GM19193 (cell line): ENCODE results near the gene PSMB3.

ENCODE experiments used
- POLR2A ChIP-seq: IDR thresholded peaks from 4 replicates; pipeline ENCODE4 v1.6.1; 2011; ENCODE audit not compliant: insufficient read depth, insufficient read length; ENCODE audit errors: extremely low read depth

The PSMB3 gene

DNA sequence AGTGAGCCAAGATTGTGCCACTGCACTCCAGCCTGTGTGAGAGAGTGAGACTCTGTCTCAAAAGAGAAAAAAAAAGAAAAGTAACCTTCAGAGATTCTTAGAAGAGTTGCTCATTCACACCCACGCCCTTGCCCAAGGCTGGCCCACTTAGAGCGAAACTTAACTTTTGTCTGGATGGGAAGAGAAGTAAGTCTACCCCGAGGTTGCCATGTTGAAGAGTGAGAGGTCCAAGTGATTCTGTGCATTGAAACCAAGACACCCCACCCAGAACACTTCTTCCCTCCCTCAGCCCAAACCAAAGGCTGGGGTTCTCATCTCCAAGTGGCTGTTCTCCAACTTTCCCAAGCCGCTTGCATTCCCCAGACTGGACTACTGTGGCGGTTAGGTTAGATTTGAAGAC lies 24.8 kb upstream of the PSMB3 start:
- TF ChIP-seq POLR2A = no peak

DNA sequence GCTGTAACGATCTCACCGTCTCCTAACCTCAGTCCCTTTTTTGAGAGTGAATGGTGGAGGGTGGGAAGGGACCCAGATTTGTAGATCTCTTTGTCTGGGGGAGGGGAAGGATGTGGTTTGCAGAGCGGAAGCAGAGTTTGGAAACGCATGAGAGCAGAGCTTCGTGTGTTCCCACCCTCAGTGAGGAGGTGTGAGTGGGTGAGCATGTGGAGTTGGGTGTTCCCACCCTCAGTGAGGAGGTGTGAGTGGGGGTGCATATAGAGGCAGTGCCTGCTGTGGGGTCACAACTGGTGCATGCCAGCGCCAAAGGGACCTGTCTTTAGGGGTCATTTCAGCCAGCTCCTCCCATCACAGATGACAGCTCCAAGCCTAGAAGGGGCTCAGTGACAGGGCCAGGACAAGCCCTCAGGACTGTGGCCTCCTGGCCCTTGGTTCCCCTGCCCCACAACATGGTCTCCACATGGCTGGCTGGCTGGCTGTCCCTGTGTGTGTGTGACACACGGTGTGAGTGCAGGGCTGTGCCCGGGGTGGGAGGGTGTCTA lies 24.2 kb upstream of the PSMB3 start:
- TF ChIP-seq POLR2A = no peak

DNA sequence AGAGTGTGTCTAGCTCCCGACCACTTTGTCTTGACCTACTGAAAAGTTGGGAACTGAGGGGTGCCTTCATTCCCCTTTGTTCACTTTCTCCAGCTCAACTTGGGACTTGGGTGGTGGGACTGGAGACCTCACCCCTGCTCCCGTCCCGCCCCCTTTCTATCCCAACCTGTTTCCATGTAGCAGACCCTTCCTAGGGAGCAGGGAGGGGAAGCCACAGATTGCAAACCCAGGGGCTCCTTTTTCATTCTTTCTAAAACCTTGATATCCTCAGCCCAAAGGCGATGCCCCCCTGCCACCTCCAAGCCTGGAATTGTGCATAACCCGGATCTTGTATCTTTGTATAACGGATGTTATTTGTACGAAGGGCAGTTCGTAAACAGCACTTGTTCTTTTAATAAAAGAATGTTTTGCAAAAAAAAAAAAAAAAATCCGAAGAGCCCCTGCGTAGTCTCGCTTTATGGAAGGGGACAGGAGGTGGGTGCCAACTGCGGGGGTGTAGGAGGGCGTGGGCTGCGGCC lies 23.1 kb upstream of the PSMB3 start:
- TF ChIP-seq POLR2A = no peak

DNA sequence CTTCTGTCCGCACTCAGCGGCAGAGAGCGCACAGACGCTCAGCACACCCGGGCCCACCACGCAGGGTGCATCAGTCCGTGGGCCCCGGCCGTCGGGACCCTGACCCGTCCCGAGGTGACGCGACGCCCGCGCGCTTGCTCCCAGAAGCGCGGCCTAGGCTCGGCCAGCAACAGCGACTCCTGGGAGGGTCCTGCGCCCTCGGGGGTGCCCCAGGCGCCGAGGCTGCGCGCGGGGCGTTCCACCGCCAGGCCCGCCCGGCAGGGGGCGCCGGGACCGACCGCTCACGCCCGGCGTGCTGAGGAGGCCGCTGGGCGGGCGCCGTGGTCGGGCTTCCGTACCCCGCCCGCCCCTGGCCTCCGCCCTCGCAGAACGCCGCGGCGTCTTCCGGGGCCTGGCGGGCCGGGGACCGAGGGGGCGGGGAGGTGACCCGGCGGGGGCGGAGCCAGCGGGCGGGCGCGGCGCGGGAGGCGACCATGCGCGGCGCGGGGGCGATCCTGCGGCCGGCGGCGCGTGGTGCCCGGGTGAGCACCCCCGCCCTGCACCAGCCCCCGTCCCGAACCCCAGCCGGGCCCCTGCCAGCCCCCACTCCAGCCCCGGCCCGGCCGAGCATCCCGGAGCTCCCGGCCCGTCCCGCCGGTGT lies 22.5 kb upstream of the PSMB3 start, which contains the start of gene CISD3:
CISD3 (plus strand) TSS at position 456 of the 640 bp plus-strand sequence; CDS start at position 474, 18 bp downstream.
- TF ChIP-seq POLR2A = peak; percentile 36

DNA sequence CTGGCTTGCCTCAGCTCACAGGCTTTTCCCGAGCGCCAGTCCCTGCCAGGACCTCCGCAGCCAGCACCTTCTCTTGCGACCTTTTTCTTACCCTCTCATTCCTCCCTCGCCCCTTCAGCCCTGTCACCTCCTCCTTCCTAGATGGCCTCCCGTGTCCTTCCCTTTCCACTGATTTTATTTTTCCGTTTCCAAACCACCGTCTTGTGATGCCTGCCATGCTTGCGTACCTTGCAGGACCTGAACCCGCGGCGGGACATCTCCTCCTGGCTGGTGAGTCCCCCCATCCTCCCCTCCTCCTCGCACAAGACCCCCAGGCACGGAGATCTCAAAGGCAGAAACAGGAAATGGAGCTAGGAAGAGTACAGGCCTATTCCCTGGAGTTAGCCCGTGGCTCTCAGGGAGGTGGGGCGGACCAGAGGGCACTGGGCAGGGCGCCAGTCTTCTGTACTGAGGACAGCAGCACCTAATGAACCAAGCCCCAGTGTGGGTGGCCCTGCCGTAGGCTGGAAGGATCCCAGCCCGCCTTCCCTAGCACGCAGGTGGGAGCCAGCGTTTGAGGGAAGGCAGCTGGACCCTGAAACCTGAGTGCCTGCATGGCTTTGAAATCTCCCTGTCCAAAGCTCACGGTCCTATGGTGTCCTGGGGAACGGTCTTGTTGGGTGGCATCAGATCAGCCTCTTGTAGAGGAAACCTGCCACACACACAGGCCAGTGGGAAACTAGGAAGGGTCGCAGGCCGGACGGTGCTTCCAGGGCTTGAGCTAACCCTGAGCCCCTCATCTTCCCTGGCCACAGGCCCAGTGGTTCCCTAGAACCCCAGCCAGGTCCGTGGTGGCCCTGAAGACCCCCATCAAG lies 21.8 kb upstream of the PSMB3 start:
- TF ChIP-seq POLR2A = no peak

DNA sequence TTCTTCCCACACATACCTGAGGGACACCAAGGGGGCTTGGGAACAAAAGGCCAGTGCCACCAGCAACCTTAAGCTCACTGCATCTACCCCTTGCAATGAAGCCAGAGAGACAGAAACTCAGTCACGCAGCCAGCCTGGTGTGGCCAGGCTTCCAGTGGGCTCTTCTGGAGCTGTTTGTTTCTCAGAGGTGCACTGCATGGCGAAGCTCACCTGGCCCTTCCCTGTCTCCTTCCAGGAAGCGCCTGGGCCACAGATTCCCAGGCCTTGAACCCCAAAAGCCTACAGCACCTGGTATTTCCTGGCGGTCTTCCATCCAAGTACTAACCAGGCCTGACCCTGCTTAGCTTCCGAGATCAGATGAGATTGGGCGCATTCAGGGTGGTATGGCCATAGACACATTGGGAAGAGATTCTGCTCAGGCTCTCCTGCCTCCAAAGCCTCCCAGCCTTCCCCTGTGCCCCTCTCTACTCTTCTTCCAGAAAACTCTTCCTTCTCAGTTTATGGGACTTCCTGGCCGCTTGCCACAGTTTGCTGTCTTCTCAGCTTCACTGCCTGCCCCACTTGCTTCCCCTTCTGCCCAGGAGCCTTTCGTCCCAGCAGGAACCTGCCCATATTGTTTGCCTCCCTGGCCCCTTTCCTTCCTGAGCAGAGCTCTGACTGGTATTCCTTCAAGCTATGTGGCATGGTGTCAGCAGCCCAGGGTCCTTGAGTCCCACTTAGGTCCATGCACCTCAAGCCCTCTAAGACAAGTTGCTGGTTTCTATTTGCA lies 20.8 kb upstream of the PSMB3 start:
- TF ChIP-seq POLR2A = no peak

DNA sequence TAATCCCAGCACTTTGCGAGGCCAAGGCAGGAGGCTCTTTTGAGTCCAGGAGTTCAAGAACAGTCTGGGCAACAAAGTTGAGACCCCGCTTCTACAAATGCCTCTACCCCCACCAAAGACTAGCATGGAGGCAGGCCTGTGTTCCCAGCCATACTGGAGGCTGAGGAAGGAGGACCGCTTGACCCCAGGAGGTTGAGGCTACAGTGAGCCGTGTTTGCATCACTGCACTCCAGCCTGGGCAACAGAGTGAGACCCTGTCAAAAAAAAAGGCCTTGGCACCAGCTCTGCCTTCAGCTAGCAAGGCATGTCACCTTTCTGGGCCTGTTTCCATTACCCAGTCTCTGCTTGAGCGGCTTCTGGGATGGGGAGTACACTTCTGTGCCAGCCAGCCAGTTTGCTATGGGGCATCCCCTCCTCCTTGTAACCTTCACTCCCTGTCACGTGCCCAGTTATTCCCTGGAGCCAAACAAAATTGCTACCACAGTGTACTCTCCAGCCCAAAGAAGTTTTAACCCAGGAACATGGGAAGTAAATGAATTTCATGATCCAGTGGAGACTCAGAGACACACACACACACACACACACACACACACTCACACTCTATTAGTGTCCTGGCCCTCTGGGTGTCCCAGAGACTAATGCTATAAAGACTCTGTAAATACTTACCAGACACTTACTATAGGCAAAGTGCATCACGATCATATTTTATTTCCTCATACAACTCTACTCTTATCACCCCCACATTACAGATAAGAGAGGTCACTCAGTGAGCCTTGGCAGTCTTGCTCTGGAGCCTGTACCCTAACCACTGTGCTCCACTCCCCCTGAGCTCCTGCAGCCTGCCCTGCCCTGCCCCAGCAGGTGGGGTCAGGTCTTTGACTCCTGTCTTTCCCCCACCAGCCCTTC lies 19.9 kb upstream of the PSMB3 start:
- no peak for TF ChIP-seq POLR2A

DNA sequence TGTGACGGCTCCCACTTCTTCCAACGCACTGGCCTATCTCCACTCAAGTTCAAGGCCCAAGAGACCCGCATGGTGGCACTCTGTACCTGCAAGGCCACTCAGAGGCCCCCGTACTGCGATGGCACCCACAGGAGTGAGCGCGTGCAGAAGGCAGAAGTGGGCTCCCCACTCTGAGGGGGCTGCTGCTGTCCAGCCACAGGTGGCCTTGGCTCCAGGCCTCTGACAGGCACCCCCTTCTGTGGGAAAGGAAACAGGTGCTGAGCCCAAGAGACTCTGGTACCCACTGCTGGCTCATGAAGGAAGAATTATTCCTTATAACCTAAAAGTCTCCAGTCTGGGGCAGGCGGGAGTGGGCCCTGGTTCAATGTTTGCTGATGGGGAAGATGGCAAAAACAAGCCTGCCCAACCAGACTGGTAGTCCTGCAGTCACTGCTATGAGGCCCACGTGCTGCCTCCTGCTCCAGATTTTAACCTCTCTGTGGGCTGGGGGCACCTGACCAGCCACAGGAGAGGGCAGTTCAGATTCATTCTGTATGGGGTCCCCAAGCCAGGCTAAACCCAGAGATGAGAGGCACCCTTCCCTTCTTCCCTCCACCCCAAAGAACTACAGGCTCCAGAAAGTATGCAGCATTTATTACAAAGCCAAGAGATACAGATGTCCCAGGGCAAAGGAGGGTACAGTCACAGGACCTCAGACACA lies 19.1 kb upstream of the PSMB3 start:
- TF ChIP-seq POLR2A = no peak

DNA sequence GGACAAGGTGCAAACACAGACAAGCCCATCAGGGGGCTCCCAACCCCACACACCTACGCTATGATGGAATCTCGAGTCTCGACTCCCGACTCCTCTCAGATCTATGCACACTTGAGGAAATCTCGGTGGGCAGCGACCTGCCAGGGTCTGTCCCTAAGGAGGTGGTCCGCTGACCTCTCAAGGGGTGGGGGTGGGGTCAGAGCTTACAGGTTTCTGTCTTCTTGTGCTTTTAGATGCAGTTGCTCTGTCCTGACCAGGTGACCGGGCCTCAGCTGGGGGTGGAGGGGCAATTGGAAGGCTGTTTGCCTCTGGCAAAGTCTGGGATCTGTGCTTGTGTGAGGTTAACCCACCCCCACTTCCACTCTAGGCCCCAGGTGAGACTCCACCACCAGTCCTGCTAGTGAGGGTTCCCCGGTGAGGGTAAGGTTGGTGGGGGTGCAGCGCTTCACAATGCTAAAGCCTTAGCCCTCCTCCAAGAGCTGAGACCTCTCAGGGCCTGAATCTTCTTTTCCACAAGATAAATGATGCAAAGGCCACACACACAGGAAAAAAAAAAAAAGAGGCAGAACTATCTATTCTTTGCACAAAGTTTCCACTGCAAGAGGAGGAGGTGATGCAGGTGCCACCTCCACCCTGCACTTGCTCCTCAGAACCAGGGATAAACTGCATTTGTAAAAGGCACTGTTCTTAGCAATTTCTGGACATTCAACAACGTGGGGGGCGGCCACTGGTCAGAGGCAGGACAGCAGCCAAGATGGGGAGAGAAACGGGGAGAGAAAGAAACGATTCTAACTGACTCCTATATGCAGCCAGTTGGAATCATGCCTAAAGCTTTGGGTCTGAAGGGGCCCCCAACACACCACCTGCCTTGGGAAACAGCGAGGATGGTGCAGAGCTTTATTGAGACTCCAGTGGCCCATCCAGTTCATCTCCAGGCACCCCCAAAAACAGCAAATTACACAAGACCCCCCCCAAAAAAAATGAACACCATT lies 18.3 kb upstream of the PSMB3 start:
- TF ChIP-seq POLR2A = no peak

DNA sequence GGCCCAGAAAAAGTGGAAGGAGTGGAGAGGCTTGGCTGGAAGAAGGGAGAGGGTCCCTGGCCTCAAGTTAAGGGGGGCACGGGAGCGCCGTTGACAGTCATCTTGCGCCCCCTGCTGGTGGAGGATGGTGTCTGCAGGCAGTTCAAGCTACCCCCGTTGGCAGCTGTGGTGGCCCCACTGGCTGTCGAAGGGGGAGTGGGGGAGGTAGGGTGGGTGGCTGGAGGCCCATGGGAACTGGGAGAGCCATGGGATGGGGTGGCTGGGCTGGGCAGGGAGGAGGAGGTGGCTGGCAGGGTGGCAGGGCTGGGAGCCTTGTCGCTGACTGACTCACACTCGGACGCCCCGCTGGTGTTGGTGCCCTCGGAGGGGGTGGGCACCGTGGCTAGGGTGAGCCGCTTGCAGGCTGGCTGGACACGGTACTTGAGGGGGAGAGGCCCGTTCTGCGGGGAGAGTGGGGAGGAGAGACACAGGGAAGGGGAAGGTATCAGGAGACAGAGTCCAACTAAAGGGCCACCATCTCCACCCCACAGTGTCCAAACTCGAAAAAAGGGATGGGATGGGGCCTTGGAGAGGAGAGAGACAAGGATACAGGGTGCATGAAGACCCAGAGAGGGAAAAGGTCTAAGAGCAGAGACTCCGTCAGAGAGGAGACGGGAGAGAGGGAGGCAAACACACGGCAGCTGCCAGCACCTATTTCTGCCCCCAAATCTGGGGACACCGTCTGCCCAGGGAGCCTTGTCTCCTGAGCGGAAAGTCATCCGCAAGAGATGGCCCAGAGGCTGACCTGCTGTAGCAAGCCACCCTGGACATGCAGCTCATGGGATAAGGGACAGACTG lies 17.2 kb upstream of the PSMB3 start:
- no peak for TF ChIP-seq POLR2A

DNA sequence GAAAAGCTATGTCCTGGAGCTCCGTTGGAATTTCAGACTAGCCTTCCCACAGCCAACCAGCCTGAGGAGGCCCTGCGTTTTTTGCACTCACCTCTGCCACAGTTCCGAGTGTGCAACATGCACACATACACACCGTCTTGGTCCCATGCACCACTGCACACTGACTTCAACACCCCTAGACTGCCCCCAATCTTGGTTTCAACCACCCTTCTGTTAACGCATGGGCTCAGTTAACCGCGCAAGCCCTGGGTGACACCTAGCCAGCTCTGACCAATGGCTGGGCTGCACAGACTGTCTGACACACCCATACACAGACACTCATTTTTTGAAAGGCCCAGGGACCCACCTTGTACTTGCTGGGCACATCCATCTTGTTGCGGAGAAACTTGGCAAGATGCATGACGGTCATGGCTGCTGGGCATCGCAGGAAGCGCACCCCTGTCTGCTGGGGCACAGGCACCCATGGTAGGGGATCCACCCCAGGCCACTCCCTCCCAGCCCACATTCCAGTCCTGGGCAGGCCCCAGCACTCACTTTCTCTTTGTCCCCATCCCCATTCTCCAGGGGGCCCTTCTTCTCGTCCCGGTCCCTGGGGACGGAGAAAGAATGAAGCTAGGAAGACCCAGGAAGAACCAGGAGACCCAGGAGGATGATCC lies 14.4 kb upstream of the PSMB3 start:
- no peak for TF ChIP-seq POLR2A
